Body of pancreas (tissue), 4 donors: Measurements from ENCODE around the gene MYLK. TPM values are rescaled to one million over a fixed set of nuclear protein-coding genes. Genes with fewer than 3 reads are reported as not detected.

ENCODE experiments used
- ATAC-seq: fragments of 150-250 bp; one replicate; pipeline ENCODE4 v1.9.1; 2016
- DNase-seq, 4 donors: peaks; one replicate each; pipeline ENCODE4 v3.0.0-alpha.2; 2019
- H3K27ac ChIP-seq, 4 donors: fragments of 200-600 bp; sonication (generic); 1 replicate in 3 of 4; 2 replicates in 1 of 4; pipeline versions ENCODE4 v1.5.1 to v1.6.1; 2016 to 2019; ENCODE audit warnings: mild to moderate bottlenecking in 1 of 4, mixed read lengths in 1 of 4, moderate library complexity in 1 of 4
- H3K27me3 ChIP-seq, 2 donors: fragments of 200-600 bp; sonication (generic); one replicate each; pipeline ENCODE4 v1.6.0; 2016; ENCODE audit warnings: mild to moderate bottlenecking in 1 of 2
- H3K36me3 ChIP-seq, 2 donors: fragments of 200-600 bp; sonication (generic); replicated peaks in 1 of 2; 2 replicates each; pipeline ENCODE4 v1.5.1; 2016; ENCODE audit warnings: low read depth in 2 of 2; ENCODE audit not compliant: insufficient read depth in 1 of 2
- H3K4me1 ChIP-seq: fragments of 200-600 bp; sonication (generic); one replicate; pipeline ENCODE4 v1.6.0; 2016
- H3K4me3 ChIP-seq, 2 donors: fragments of 200-600 bp; sonication (generic); 1 replicate in 1 of 2; 2 replicates in 1 of 2; pipeline ENCODE4 v1.5.1; 2016 to 2019
- H3K9me3 ChIP-seq, 3 donors: fragments of 200-600 bp; sonication (generic); 1 replicate in 2 of 3; 2 replicates in 1 of 3; pipeline ENCODE4 v1.5.1; 2016
- CTCF ChIP-seq, 7 experiments: fragments of 450-650 bp in 4 of 7; fragments of 200-600 bp in 3 of 7; sonication (generic) in 3 of 7; IDR thresholded peaks; one replicate each; pipeline ENCODE4 v1.5.1; 2016 to 2019; ENCODE audit warnings: antibody characterized with exemption in 7 of 7
- POLR2A ChIP-seq, 3 donors: fragments of 450-650 bp; IDR thresholded peaks; one replicate each; pipeline ENCODE4 v1.6.1; 2016; ENCODE audit warnings: antibody characterized with exemption in 3 of 3, mild to moderate bottlenecking in 2 of 3
- WGBS, 2 donors: methylation state at CpG; one replicate each; pipeline ENCODE4 v1.1.5; 2017; 5-methylcytosine and 5-hydroxymethylcytosine counted together
- intact Hi-C: fragments of 100-400 bp; cut with DNase I; formaldehyde crosslinking; loops from one replicate; pipeline ENCODE4 v1.15.1; 2023
- total RNA-seq, 2 donors: library from RNA; depleted of rRNA; stranded (reverse); fragments of >200 nt; gene quantifications; one replicate each; pipeline ENCODE4 v1.1.0, GENCODE V29; 2016

Gene MYLK
- total RNA-seq, 2 donors from 2014 or later: 7.6 to 36.6 TPM

- intact Hi-C loops: no loop called here
- Histone ChIP-seq H3K27me3 (no peaks in the 10 kb centered on the region), H3K27ac (no peak overlapping the region), H3K4me3 (no peak overlapping the region), H3K9me3 (peaks cover 0 to 8% (median 0%) of the 10 kb centered on the region in 3 donors), H3K36me3 (no peaks in the 10 kb centered on the region), H3K4me1 (peaks cover 28% of the 10 kb centered on the region)
- 74 to 77% methylated on average over 2 of the region's 2 CpGs for WGBS, 2 donors
- ATAC-seq (no peak), DNase-seq (no peak)
- TF ChIP-seq CTCF (IDR thresholded peaks at IDR 0.05) (no peak), POLR2A (IDR thresholded peaks at IDR 0.05) (no peak)
These were observed 297.2 kb downstream of the MYLK start for GRCh38 chr3:123586968-123587367.

GRCh38 chr3:123586131-123586530, 298.0 kb downstream of the MYLK start:
- intact Hi-C loops: no loop called here
- TF ChIP-seq CTCF (IDR thresholded peaks at IDR 0.05) (no peak), POLR2A (IDR thresholded peaks at IDR 0.05) (no peak)
- no peak for ATAC-seq
- Histone ChIP-seq H3K27ac (peak overlapping the region in 3 of 4 donors; percentile 90 to 96 (median 93)), H3K9me3 (peaks cover 0 to 6% (median 0%) of the 10 kb centered on the region in 3 donors), H3K27me3 (no peaks in the 10 kb centered on the region), H3K4me3 (peak overlapping the region in 1 of 2 donors; percentile 63), H3K4me1 (peaks cover 28% of the 10 kb centered on the region), H3K36me3 (no peaks in the 10 kb centered on the region)
- WGBS, 2 donors: 4 to 5% methylated on average over 7 to 10 of the region's 10 CpGs
- DNase-seq: peak; percentile 35 to 54 (median 41)

- H3K4me3 ChIP-seq: peak within 1 kb of the TSS; percentile 56 to 65
- WGBS, 2 donors: 0% methylated on average over 28 to 45 of the region's 54 CpGs
- peak within 1 kb of the TSS; percentile 90 to 96 (median 92) for H3K27ac ChIP-seq
- H3K27me3 ChIP-seq: no peaks in the 10 kb centered on the region
- peaks cover 28% of the 10 kb centered on the region for H3K4me1 ChIP-seq
- H3K36me3 ChIP-seq: no peaks in the 10 kb centered on the region
- intact Hi-C loops: no loop called here
- TF ChIP-seq CTCF (IDR thresholded peaks at IDR 0.05) (peak in 1 of 7 experiments; percentile 8), POLR2A (IDR thresholded peaks at IDR 0.05) (peak; percentile 85 to 93 (median 89))
- DNase-seq: peak; percentile 97 to 98 (median 98)
- H3K9me3 ChIP-seq: no peaks in the 10 kb centered on the region
- ATAC-seq: peak; percentile 94
These were observed 298.9 kb downstream of the MYLK start, which contains the start of gene HACD2 for GRCh38 chr3:123584988-123585937. TSS of gene HACD2 (minus strand) at chr3:123585053. CDS start at chr3:123585027, 26 bp downstream.

GRCh38 chr3:123584284-123584987, 299.7 kb downstream of the MYLK start:
- H3K36me3 ChIP-seq: peaks cover 0 to 2% of the 10 kb centered on the region in 2 donors
- intact Hi-C loops: no loop called here
- H3K9me3 ChIP-seq: no peaks in the 10 kb centered on the region
- H3K4me3 ChIP-seq: peak overlapping the region; percentile 56 to 65
- DNase-seq (peak; percentile 62 to 78 (median 68)), ATAC-seq (peak; percentile 46)
- H3K27me3 ChIP-seq: no peaks in the 10 kb centered on the region
- H3K27ac ChIP-seq: peak overlapping the region; percentile 90 to 96 (median 92)
- no peak for TF ChIP-seq POLR2A (IDR thresholded peaks at IDR 0.05)
- TF ChIP-seq CTCF (IDR thresholded peaks at IDR 0.05): peak in 3 of 7 experiments; percentile 12 to 45 (median 39)
- 0 to 1% methylated on average over 4 to 59 of the region's 65 CpGs for WGBS, 2 donors
- peaks cover 28% of the 10 kb centered on the region for H3K4me1 ChIP-seq
